Thyroid gland (tissue), 4 donors: ENCODE measurements around the gene PPID. TPM values are rescaled to one million over a fixed set of nuclear protein-coding genes. Genes with fewer than 3 reads are reported as not detected.

Source experiments
- DNase-seq, 2 donors: peaks; one replicate each; pipeline ENCODE4 v3.0.0-alpha.2; 2019
- H3K27ac ChIP-seq, 3 donors: fragments of 200-600 bp; sonication (generic); 1 replicate in 2 of 3; 2 replicates in 1 of 3; pipeline ENCODE4 v1.5.1; 2016 to 2019; ENCODE audit warnings: mild to moderate bottlenecking in 1 of 3, moderate library complexity in 1 of 3
- H3K27me3 ChIP-seq: fragments of 200-600 bp; sonication (generic); one replicate; pipeline ENCODE4 v1.5.1; 2019
- H3K36me3 ChIP-seq, 2 donors: fragments of 200-600 bp; sonication (generic); one replicate each; pipeline ENCODE4 v1.5.1; 2016 to 2019
- H3K4me1 ChIP-seq, 2 donors: fragments of 200-600 bp; sonication (generic); one replicate each; pipeline ENCODE4 v1.5.1; 2017 to 2019
- H3K4me3 ChIP-seq, 3 donors: fragments of 200-600 bp; sonication (generic); replicated peaks in 1 of 3; 1 replicate in 2 of 3; 2 replicates in 1 of 3; pipeline ENCODE4 v1.5.1; 2016; ENCODE audit warnings: mild to moderate bottlenecking in 1 of 3
- H3K9me3 ChIP-seq: fragments of 200-600 bp; sonication (generic); one replicate; pipeline ENCODE4 v1.5.1; 2017
- POLR2A ChIP-seq, 2 donors: fragments of 450-650 bp; IDR thresholded peaks; one replicate each; pipeline ENCODE4 v1.6.1; 2017; ENCODE audit warnings: antibody characterized with exemption in 2 of 2, mild to moderate bottlenecking in 2 of 2, moderate library complexity in 1 of 2
- WGBS, 2 donors: methylation state at CpG; one replicate each; pipeline ENCODE4 v1.1.5; 2017; 5-methylcytosine and 5-hydroxymethylcytosine counted together
- intact Hi-C: fragments of 100-400 bp; cut with DNase I; formaldehyde crosslinking; loops from one replicate; pipeline ENCODE4 v1.15.1; 2023
- total RNA-seq, 4 donors: library from RNA; depleted of rRNA; stranded (reverse); fragments of >200 nt; gene quantifications; one replicate each; pipeline ENCODE4 v1.2.3, GENCODE V29; 2016
- TF ChIP-seq, protein P1 (sequence below), 6 experiments: fragments of 200-600 bp in 3 of 6; fragments of 450-650 bp in 3 of 6; sonication (generic) in 3 of 6; IDR thresholded peaks; one replicate each; pipeline ENCODE4 v1.5.1; 2016 to 2019; ENCODE audit warnings: antibody characterized with exemption in 6 of 6, mild to moderate bottlenecking in 2 of 6, inconsistent platforms in 1 of 6, moderate library complexity in 1 of 6

Gene PPID
- total RNA-seq, 4 donors from 2014 or later, result 6.8 to 24.4 (median 19.9) TPM

DNA sequence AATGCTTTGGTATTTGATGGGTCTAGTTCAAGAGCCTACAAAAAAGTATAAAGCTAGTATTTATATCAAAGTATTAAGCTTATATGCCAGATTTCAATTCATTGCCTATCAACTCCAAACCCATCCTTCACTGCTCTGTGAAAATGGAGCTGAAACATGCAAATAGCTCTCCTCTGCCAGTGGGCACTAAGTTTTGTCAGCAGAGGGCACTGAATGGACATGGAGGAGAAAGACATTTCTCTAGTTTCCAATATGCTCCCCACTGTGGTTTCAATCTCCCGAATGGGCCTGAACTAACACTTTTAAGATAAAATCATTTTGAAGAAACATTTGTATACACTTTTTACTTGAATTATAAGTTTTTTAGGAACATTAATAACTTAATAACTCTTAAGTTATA lies 12.4 kb downstream of the PPID start:
- Histone ChIP-seq H3K36me3 (peaks cover 40 to 44% of the 10 kb centered on the region in 2 donors), H3K9me3 (no peaks in the 10 kb centered on the region), H3K4me3 (no peak overlapping the region), H3K4me1 (no peaks in the 10 kb centered on the region), H3K27me3 (no peaks in the 10 kb centered on the region), H3K27ac (no peak overlapping the region)
- intact Hi-C loops, result no loop called here
- DNase-seq, result no peak
- 65 to 80% methylated on average over 1 of the region's 1 CpG for WGBS, 2 donors
- TF ChIP-seq, protein P1, sequence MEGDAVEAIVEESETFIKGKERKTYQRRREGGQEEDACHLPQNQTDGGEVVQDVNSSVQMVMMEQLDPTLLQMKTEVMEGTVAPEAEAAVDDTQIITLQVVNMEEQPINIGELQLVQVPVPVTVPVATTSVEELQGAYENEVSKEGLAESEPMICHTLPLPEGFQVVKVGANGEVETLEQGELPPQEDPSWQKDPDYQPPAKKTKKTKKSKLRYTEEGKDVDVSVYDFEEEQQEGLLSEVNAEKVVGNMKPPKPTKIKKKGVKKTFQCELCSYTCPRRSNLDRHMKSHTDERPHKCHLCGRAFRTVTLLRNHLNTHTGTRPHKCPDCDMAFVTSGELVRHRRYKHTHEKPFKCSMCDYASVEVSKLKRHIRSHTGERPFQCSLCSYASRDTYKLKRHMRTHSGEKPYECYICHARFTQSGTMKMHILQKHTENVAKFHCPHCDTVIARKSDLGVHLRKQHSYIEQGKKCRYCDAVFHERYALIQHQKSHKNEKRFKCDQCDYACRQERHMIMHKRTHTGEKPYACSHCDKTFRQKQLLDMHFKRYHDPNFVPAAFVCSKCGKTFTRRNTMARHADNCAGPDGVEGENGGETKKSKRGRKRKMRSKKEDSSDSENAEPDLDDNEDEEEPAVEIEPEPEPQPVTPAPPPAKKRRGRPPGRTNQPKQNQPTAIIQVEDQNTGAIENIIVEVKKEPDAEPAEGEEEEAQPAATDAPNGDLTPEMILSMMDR (IDR thresholded peaks at IDR 0.05), result peak in 1 of 6 experiments; percentile 20
- no peak for TF ChIP-seq POLR2A (IDR thresholded peaks at IDR 0.05)

DNA sequence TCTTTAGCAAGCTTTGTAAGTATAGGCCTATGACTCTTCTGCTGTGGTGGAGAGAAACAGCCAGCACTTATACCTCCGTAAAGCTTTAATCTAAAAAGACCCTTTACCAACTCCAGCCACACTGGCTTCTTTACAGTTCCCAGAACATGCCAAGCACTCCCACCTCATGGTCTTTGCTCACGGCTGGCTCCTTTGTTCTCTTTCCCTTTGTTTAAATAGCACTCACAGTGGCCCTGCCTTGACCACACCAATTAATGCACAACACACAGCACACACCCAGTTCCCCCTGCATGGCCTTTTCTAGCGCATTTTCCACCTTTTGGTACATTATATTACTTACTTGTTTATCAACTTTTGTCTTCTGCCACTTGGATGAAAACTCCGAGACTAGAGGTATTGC lies 18.9 kb downstream of the PPID start:
- TF ChIP-seq POLR2A (IDR thresholded peaks at IDR 0.05), result no peak
- TF ChIP-seq, protein P1 (IDR thresholded peaks at IDR 0.05), result no peak
- WGBS, 2 donors, result 93 to 97% methylated on average over 4 of the region's 4 CpGs
- intact Hi-C loops, result no loop called here
- DNase-seq, result no peak
- no peaks in the 10 kb centered on the region for H3K9me3 ChIP-seq
- no peak overlapping the region for H3K27ac ChIP-seq
- H3K4me3 ChIP-seq, result no peak overlapping the region
- H3K4me1 ChIP-seq, result no peaks in the 10 kb centered on the region
- no peaks in the 10 kb centered on the region for H3K27me3 ChIP-seq
- peaks cover 12 to 21% of the 10 kb centered on the region in 2 donors for H3K36me3 ChIP-seq

GRCh38 chr4:158688813-158689212 lies 34.4 kb downstream of the PPID start:
- no peak for DNase-seq
- Histone ChIP-seq H3K36me3 (no peaks in the 10 kb centered on the region), H3K4me1 (no peaks in the 10 kb centered on the region), H3K9me3 (no peaks in the 10 kb centered on the region), H3K27ac (no peak overlapping the region), H3K27me3 (no peaks in the 10 kb centered on the region), H3K4me3 (no peak overlapping the region)
- intact Hi-C loops, result no loop called here
- WGBS, 2 donors, result 67 to 72% methylated on average over 1 of the region's 1 CpG
- TF ChIP-seq POLR2A (IDR thresholded peaks at IDR 0.05), result no peak
- TF ChIP-seq, protein P1 (IDR thresholded peaks at IDR 0.05), result no peak

DNA sequence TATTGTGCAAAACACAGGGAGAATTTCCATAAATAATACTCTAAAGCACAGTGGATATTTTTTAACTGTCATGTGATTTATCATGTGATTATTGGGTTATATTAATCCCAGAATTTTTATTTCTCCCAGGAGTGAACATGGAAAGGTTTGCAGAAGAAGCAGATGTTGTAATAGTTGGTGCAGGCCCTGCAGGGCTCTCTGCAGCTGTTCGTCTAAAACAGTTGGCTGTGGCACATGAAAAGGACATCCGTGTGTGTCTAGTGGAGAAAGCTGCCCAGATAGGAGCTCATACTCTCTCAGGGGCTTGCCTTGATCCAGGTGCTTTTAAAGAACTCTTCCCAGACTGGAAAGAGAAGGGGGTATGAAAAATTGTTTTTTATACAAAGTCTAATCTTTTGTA lies 41.1 kb downstream of the PPID start:
- Histone ChIP-seq H3K4me3 (no peak overlapping the region), H3K27ac (no peak overlapping the region), H3K9me3 (no peaks in the 10 kb centered on the region), H3K4me1 (no peaks in the 10 kb centered on the region), H3K36me3 (peaks cover 0 to 10% of the 10 kb centered on the region in 2 donors), H3K27me3 (no peaks in the 10 kb centered on the region)
- TF ChIP-seq POLR2A (IDR thresholded peaks at IDR 0.05), result no peak
- TF ChIP-seq, protein P1 (IDR thresholded peaks at IDR 0.05), result no peak
- DNase-seq, result no peak
- WGBS, 2 donors, result 75 to 86% methylated on average over 2 of the region's 2 CpGs
- intact Hi-C loops, result no loop called here

DNA sequence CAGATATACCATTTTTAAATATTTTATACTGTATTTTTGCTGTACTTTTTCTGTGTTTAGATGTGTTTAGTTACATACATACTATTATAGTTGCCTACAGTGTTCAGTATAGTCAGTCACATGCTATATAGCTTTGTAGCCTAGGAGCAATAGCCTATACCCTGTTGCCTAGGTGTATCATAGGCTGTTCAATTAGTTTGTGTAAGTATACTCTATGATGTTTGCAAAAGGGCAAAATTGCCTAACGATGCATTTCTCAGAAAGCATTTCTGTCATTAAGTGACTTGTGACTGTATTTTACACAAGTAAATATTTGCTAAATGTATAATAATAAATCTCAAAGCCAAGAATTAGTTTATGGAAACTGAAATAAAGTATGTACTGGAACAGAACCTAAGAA lies 41.6 kb downstream of the PPID start:
- Histone ChIP-seq H3K4me3 (no peak overlapping the region), H3K9me3 (no peaks in the 10 kb centered on the region), H3K27ac (no peak overlapping the region), H3K4me1 (no peaks in the 10 kb centered on the region), H3K36me3 (peaks cover 0 to 10% of the 10 kb centered on the region in 2 donors), H3K27me3 (no peaks in the 10 kb centered on the region)
- no peak for DNase-seq
- TF ChIP-seq, protein P1 (IDR thresholded peaks at IDR 0.05), result no peak
- no peak for TF ChIP-seq POLR2A (IDR thresholded peaks at IDR 0.05)
- WGBS, 2 donors, result 95 to 96% methylated on average over 1 of the region's 1 CpG
- intact Hi-C loops, result no loop called here
